GM21390 (cell line): ENCODE data around the gene GMPPA.
A peak's percentile ranks its signal among the peaks of the same experiment; 100 is the strongest.

ENCODE experiments used
- ATAC-seq: cut with Tn5 transposase; IDR thresholded peaks from one replicate; pipeline ENCODE4 v1.9.1; 2021; ENCODE audit not compliant: unreplicated experiment

GMPPA gene

DNA sequence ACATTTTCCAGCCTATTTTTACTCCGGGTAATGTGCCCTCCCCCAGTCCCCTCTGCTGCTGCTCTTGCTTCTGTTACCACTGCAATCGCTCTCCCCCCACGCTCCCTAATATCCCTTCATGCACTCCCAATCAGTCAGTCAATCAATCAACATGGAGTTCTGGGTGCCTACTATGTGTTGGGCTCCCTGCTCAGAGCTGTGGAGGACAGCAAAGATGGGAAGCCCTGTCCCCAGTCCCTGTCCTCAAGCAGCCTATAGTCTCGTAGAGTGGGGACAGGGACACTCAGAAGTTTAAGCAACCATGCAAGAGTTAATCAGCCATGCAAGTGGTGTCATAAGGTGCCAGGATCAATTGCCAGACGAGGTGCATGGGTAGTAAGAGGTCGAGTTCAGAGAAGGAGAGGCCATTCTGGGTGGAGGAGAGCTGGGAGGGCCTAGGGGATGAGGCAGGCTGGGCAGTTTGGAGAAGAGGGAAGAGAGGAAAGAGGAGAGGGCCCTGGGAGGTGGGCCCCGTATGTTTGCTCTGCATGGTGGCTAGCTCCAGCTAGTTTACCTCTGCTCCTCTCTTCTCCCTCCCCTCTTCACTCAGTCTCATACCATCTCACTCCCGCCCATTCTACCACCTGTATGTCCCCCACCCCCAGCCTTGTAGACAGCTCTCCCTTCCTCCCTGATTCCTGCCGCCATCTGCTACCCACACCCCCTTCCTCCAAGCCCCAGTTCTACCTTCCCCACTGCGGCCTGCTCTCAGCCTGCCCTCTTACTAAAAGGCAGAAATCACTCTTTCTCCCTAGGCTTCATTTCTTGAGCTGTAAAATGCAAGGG is 19.5 kb downstream of the GMPPA start:
- no peak for ATAC-seq

DNA sequence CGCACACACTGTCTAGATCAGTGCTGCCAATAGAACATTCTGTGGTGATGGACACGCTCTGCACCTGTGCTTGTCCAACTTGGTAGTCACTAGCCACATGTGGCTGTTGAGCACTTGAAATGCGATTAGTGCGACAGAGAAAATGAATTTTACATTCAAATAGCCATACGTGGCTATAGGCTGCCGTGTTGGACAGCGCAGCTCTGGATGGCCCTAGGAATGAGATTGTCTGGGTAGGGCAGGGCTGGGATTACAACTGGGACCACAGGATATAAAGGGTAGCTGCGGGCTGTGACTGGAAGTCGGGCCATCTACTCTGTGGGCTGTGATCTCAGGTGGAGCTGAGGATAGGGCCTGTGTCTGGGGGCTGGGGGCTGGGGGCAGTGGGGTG is 20.8 kb downstream of the GMPPA start:
- no peak for ATAC-seq

DNA sequence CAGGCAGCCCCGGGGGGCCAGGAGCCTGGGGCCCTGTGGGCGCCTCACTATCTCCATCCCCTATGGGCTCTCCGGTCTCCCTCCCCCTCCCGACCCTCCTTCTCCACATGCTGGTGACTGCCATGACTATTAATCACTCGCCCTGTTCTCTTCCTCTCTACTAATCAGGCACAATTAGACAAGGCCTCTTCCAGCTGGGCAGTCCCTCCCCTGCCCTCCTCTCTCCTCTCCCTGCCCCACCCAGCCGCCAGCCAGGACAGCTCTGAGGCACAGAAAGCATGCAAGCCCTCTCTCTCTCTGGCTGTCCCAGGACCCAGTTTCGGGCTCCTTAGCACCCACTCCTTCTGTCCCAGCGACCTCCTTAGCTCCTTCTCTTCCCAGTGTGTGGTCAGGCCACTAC is 21.4 kb downstream of the GMPPA start:
- ATAC-seq = no peak

DNA sequence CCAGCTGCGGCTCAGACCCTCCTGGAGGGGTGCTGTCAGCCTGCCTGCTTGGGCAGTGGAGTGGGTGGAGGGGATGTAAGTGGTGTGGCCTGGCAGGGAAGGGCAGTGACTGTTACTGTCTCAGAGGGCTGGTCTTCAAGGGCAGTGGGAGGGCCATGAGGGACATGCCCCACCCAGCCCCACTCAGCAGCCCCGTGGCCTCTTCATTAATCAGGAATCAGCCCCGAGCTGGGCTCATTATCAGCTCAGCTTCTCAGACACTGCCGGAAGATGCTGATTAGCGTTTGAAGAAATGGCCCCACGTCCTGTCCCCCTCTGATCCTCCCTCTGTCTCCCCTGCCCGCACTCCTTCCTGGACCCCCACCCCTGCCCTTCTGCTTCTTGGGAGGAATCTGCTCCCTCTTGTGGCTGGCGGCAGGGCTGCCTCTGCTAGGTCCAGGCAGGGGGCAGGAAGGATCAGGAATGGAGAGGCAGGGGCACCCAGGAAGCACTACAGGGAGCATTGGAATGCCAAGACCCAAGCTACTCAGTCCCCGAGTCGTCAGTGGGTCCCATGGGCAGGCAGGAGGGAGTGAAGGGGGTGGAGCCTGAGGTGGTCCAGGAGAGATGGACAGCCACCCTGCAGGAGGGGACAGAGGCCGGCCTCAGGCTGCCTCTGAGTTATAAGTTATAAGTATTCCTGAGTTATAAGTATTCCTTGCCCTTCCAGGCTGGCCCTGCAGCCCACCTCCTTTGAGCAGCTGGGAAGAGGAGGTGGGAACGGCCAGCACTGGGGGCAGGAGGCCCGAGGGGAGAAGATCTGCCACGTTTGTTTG is 22.6 kb downstream of the GMPPA start:
- ATAC-seq = no peak

DNA sequence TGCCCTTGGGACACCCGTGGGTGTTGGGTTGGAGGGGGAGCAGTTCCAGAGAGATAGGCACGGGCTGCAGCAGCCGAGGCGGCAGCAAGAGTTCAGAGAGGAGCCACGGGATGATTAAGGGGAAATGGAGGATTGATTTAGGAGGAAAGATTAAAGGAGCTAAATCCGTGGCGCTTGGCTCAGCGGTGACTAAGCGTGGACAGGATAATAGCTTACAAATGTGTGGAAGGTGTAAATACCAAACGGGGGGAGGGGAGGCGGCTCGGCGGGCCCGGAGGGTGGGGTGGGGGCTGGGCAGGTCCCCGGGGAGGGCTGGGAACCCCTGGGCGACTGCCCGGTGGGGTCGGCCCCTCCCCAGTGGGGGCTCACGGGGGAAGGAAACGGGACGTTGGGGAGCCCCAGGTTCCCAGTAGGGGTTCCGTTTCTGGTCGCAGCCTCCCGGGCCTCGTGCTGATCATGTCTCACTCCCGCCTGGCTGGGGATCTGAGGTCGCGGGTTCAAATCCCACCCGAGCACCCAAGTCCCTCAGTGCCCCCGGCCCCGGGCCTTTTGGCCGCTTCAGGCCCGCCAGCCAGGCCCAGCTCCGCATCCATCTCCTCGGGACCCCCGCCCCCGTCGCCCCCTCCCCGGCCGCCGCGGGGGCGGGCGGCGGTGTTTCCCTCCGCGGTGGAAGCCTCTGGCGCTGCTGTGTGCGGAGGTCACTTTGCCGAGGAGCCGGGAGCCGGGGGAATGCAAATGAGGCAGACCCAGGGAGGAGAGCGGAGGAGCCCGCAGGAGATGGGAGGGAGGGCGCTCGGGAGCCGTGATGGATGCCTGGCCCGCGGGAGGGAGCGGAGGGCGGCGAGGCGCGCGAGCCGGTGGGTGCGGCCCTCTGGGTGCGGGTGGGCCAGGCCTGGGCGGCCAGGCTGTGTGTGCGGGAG is 23.7 kb downstream of the GMPPA start:
- ATAC-seq = no peak

DNA sequence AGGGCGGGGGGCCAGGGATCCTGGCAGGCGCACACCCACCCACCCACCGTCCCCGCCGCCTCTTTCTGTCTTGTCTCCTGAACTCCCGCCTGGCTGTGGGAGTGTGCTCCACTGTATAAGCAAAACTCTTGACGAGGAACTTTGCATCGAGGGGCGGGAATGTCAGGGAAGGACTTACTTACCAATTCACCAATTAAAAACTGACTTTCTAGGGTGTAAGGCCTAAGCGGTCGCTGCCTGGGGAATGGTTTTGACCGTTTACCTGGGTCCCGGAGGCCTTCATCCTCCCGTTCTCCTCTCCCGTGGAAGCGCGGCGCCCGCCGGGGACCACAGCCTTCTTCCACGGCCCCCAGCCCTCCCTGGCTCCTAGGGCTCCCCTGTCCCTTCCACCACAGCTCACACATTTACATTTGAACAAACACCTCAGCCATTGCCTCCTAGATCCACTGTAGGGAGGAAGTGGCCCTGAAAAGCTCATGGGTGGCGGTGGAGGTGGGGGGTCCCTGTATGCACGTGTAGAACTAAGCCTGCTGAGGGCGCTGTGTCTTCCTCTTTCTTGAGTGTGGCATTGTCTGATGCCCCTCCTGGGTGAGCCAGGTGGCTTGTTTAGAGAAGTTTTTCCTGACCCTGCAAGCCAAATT is 24.5 kb downstream of the GMPPA start:
- ATAC-seq = no peak

DNA sequence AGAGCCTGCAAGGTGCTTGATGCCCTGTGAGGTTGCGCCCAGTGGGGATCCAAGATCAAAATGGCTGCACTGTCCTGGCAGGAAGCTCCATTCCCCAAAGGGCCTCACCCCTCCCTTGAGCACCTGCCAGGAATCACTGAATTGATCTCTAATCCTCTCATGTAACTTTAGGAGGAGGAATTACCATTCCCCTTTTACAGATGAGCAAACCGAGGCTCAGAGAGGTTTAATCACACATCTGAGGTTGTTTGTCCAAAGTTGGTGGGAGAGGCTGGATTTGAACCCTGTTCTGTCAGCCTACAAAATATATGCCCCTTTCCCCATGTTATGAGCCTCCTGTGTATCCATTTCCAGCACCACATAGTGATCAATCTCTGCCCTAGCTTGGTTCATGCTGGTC is 26.1 kb downstream of the GMPPA start:
- no peak for ATAC-seq

DNA sequence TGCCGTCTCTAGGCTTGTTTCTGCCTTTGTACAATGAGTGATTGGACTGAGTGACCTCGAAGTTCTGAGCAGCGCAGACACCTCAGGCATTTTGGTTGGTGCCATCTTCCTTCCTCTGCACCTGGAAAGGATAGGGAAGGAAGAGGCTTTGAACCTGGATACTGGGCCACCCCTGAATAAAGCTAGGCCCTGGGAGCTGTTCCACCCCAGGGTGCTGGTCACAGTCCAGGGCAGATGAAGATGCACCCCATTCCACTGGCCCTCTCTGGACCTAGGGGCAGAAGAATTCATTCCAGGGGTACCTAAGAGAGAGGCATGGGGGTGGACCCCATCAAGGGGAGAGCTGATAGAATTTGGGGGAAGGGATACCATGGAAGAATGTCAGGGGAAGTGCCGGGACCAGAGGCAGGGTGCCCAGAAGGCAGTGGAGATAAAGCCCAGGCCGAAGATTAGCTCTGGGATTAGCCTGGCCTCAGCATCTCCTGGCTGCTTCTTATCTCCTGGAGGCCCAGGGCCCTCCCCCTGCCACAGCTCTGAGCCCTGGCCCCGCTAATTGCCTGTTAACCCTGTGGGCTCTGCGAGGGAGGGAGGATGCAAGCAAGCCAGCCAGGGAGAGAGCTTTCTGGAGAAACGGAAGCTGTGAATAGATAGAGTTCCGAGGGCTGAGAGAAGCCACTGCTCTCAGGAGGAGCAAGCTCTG is 27.0 kb downstream of the GMPPA start:
- ATAC-seq = no peak

DNA sequence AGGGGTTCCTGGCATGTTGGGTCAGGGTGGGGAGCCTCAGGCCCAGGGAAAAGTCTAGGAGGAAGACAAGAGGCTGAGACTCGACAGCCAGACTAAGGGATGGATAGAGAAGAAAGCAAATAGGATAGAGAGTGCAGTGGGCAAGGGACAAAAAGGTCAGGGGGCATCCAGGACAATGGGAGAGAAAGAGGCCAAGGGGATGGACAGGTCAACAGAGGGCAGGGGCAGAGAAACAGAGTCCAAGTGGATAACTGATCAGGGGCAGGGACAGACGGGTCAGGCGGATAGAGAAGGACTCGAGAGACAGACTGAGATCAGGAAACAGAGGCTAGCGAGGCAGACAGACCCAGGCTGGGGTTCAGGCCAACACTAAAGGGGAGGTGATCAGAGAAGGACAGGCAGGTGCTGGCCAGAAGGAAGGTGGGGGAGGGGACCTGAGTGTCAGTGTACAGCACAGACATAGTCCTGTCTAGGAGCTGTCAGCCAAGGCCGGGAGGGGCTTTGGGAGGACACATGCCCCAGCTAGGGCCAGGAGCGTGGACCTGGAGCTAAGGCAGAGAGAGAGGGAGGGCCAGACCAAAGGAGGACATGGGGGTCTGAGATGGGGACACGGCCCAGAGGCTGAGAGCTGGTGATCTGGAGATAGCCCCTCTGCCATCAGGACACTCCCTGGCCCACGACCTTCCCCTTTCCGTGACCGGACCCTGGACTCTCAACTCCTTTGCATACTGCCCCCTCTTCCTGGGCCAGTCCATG is 27.8 kb downstream of the GMPPA start:
- no peak for ATAC-seq

DNA sequence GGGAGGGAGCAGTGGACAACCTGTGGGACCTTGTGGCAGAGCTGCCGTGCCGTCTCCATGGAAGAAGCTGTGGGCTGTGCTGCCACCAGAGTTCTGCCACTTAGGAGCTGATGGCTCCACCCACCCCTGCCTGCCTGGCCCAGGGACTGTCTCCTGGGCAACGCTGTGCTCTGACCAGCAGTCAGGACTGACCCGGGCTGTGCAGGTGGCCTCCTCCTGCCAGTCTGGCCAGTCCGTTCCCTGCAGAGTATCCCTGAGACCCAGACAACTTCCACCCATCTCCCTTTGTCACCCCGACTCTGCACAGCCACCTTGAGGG is 28.3 kb downstream of the GMPPA start:
- no peak for ATAC-seq

DNA sequence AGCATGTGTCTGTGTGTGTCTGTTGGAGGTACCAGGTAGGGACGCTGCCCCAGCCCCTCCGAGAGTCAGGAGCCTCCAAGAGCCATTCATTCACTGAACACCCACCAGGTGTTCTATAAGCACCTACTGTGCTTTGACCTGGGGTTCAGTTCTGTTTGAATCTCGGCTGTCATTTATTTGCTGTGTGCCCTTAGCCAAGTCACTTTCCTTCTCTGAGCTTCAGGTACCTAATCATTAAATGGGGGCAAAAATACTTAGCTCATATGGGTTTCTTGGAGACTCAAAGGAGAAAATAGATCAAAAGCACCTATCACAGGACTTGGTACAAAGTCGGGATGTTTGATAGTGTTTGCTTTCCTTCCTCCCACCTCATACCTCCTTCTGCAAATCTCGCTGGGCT is 28.8 kb downstream of the GMPPA start:
- no peak for ATAC-seq

DNA sequence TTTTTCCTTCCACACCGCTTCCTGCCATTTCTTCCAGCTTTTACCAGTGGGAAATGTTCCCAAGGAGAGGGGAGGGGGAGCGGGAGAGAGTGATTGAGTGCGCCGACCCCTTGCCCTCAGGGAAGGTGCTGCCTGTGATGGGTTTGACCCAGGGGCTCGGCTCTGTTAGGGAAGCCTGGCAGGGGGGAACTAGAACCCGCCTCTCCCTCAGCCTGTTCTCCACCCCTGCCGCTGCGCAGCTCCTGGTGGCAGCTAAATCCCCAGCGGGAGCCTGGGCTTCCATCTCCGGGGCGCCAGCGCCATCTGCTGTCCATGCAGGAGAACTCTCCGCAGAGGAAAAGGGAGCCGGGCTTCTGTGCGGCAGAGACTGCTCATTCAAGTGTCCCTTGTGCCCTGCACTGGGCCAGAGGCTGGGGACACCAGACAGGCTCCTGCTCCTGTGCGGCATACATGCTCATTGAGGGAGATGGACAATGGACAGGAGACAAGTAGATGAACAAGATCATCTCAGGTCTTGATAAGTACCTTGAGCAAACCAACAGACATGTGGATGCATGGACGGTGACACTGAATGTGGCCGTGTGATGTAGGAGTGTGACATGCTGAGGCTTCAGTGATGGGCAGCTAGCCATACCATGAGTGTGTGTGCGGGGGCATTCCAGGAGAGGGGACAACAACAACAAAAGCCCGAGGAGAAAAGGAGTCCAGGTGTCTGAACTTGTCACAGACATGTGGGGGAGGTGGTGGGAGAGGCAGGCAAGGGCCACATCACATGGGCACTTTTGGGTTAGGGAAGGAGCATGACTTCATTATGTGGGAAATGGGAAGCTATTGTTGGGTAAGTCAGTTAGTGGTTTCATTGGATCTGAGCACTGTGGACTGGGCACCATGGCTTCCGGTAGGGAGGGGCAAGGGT is 31.6 kb downstream of the GMPPA start:
- peak; percentile 88 for ATAC-seq

DNA sequence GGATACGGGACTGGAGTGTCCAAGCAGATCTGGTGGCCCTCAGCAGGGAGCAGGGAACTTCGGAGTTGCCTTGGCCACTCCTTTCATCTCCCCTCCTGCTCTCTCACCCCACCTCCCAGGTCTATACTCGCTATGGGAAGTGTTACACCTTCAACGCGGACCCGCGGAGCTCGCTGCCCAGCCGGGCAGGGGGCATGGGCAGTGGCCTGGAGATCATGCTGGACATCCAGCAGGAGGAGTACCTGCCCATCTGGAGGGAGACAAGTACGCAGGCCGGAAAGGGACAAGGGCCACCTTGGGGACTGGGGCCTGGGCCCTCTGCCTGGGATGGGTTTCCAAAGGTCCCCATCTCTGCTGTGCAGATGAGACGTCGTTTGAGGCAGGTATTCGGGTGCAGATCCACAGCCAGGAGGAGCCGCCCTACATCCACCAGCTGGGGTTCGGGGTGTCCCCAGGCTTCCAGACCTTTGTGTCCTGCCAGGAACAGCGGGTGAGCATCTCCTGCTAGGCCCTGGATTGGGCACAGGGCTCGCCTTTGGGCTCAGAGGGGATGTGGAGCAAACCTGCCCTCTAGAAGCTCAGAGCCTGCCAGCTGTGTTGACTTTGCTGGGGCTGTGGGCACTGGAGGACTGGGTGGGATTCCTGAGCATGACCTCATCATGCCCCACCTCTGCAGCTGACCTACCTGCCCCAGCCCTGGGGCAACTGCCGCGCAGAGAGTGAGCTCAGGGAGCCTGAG is 33.1 kb downstream of the GMPPA start:
- ATAC-seq = no peak

DNA sequence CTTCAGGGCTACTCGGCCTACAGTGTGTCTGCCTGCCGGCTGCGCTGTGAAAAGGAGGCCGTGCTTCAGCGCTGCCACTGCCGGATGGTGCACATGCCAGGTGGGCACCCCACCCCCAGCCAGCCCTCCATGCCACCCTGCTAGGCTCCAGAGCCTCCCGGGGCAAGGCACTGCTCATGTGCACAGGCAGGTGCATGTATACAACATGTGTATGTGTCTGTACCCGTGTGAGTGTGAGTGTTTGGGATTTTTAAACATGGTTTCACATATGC is 33.6 kb downstream of the GMPPA start:
- ATAC-seq = no peak

DNA sequence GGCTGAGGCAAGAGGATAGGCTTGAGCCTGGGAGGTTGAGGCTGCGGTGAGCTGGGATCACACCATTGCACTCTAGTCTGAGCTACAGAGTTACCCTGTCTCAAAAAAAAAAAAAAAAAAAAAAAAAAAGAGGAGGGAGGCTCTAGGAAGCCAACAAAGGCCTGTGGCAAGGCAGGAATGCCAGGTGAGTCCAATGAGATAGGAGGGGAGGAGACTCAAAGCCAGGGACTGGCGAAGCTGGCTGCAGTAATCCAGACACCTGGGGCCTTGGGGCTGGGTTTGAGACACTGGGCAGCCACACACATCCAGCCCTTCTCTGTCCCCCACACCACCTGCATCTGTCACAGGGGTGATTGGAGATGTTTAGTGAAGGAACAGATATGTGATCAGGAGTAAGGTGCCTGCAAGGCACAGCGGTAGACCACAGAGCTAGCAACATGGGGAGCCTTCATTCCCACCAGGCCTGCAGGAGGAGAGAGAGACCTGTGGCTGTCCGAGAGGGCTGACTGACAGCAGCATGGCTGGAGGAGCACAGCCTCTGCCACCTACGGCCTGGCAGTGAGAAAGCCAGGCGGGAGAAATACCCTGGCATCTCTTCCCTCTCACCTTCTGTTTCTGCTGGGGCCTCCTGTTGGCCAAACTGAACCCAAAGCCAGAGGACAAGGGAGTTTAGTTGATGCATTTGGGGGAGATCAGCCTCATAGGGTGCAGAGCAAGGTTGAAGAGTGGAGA is 35.4 kb downstream of the GMPPA start:
- no peak for ATAC-seq

DNA sequence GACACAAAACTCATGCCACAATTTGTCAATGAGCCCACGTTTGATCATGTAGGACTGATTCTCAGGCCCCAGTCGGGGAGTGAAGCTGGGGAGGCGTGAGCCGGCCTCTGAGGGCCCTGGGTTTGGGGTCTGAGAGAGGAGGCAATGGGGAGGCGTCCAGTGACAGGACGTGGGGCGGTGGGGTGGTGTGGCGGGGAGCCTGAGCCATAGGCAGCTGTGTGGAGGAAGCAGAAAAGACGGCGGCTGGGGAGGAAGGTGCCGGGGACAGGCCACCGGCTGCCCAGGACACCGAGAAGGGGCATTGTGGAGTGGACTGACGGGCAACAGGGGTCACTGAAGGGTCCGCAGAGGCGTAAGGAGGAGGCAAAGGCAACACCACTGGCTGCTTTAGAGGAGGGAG is 37.7 kb downstream of the GMPPA start:
- no peak for ATAC-seq

DNA sequence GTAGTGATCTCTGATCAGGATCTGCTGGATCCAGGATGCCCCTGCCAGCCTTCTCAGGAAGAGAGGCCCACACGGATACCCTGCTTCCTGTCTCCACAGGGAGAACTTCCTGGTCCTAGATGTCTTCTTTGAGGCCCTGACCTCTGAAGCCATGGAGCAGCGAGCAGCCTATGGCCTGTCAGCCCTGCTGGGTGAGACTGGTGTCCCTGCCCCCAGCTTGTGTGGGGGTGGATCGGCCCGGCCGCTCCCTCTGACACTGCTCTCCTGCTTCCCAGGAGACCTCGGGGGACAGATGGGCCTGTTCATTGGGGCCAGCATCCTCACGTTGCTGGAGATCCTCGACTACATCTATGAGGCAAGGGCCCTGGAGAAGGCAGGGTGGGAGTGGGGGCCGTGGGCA is 38.3 kb downstream of the GMPPA start:
- no peak for ATAC-seq
